ENCODE results near the gene COMTD1.

Gene COMTD1

GRCh38 chr10:75260990-75261389 is 25.2 kb upstream of the COMTD1 start:
- TF ChIP-seq CTCF (IDR thresholded peaks at IDR 0.05; ENCODE audit: borderline replicate concordance, insufficient read depth, low read depth, low read length), result no peak

DNA sequence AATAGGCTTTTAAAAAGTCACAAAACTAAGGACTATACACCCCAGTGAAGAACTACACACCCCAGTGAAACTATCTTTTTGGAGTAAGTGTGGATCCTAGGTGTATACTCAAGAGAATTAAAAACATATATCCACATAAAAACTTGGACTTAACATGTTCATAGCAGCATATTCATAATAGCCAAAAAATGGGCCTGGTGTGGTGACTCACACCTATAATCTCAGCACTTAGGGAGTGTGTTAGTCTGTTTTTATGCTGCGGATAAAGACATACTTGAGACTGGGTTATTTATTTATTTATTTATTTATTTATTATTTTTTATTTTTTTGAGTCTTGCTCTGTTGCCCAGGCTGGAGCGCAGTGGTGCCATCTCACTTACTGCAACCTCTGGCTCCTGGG is 19.0 kb upstream of the COMTD1 start:
- no peak overlapping the region for H3K4me3 ChIP-seq (ENCODE audit: low read depth, low read length)
- TF ChIP-seq CTCF (IDR thresholded peaks at IDR 0.05; ENCODE audit: borderline replicate concordance, insufficient read depth, low read depth, low read length), result no peak

More at GRCh38 chr10:75260990-75261389, 25.2 kb upstream of the COMTD1 start:
- H3K4me3 ChIP-seq (ENCODE audit: low read depth, low read length), result no peak overlapping the region

- H3K4me3 ChIP-seq (ENCODE audit: low read depth, low read length), result no peak overlapping the region
- no peak for TF ChIP-seq CTCF (IDR thresholded peaks at IDR 0.05; ENCODE audit: borderline replicate concordance, insufficient read depth, low read depth, low read length)
Measured at GRCh38 chr10:75253281-75254220, 17.8 kb upstream of the COMTD1 start.

DNA sequence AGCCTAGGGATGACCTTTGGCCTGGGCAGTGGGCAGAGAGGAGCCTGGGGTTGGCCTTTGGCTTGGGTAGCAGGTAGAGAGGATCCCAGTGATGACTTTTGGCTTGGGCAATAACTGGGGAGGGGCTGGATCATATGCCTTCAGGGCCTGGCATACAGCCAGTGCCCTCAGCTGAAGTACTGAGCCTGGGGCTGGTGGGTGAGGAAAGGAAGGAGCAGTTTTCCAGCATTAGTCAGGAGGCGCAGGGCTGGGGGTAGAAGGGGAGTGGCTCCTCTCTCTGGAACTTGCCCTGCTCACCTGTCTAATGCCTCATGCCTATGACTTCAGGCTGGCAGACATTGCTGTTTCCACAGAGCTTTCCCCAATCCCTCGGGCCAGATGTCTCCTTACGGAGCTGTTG is 15.2 kb upstream of the COMTD1 start:
- H3K4me3 ChIP-seq (ENCODE audit: low read depth, low read length), result no peak overlapping the region
- no peak for TF ChIP-seq CTCF (IDR thresholded peaks at IDR 0.05; ENCODE audit: borderline replicate concordance, insufficient read depth, low read depth, low read length)

DNA sequence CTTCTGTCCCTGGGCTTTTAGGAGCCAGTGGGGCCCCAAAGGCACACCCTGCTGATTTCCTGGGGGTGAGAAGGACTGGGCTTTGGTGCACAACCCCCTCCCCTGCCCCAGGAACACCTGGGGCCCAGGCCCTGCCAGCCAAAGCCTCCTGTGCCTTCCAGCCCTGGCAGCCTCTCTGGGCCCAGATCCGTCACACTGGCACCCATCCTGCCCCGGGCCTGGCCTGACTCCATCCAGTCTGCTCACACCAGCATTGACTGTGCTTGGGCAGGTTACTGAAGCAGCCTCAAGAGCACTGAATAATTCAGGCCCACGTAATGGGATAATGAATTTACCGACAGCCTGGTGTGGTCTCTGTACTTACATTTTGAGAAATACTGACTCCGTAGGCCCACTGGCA is 12.0 kb upstream of the COMTD1 start:
- no peak overlapping the region for H3K4me3 ChIP-seq (ENCODE audit: low read depth, low read length)
- no peak for TF ChIP-seq CTCF (IDR thresholded peaks at IDR 0.05; ENCODE audit: borderline replicate concordance, insufficient read depth, low read depth, low read length)

DNA sequence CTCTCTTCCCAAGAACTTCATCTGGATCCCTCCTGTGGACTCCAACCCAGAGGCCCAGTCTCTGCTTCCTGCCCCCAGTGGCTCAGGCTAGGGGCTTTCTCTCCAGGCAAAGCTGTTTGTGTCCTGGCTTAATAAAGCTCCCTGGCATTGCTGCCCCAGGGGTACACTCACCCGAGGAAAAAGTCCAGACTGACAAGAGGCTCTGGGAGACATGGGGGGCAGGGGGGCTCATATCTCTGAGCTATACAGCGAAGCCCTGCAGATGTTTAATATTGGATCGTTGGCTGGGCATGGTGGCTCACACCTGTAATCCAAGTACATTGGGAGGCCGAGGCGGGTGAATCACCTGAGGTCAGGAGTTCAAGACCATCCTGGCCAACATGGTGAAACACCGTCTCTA is 10.7 kb upstream of the COMTD1 start:
- no peak for TF ChIP-seq CTCF (IDR thresholded peaks at IDR 0.05; ENCODE audit: borderline replicate concordance, insufficient read depth, low read depth, low read length)
- H3K4me3 ChIP-seq (ENCODE audit: low read depth, low read length), result no peak overlapping the region

All from GM12875 (cell line).